ENCODE measurements around the gene GUCY2D.

GUCY2D gene

DNA sequence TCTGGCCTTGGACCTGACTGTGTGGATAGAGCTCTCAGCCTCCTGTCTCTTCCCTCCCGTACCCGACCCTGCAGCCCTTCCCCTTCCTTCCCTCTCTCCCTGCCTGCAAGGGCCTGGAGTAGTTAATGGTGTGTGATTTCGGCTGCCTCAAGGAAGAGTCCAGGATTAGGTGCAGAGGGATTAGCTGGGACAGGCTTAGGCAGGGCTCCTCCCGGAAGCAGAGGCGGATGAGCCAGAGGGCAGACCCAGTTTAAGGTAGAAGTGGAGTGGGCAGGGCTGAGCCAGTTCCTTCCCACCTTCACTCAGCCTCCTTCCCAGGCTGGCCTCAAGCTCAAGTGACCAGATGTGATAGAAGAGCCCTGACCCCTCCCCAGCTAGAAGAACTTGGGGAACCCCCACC lies 16.8 kb downstream of the GUCY2D start:
- no peak for DNase-seq

DNA sequence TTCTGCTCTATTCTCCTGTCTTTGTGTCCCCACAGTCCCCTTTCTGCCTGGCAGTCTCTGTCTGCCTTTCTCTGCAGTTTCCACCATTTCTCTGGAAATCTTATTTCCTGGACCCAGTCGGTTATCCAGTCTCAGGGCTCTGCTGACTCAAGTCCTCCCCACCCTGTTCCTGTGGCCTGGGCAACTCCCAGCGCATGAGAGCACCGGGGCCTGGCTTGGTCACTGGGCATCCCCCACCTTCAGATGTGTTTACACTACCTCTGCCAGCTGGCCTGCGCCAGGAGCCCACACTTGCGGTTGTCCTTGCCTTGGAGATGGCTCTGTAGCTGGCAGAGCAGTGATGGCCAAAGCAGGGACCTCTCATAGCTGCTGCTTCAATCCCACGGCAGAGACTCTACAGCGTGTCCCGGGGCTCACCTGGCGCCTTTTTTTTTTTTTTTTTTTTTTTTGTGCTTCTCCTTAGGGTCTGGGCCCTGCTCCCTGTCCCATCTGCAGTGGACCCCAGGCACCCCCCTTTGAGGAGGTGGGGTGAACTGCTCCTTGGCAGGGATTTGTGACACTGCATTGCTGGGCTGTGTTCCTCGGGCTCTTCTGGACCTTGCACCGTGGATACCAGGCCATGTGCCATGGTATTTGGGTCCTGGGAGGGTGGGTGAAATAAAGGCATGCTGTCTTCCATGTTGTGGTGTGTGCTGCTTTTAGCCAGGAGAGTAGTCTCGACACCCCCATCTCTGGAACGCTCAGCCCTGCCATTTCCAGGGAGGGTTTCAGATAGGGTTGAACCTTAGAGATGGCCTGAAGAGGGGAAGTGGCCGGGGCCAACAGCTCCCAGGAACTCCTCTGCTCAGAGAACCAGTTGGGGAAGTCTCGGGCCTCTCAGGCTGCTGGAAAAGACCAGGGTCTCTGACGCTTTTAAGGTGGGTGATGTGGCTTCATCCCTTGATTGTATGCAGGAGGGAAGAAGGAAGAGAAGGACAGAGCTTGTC lies 17.5 kb downstream of the GUCY2D start:
- peak; percentile 90 for DNase-seq

DNA sequence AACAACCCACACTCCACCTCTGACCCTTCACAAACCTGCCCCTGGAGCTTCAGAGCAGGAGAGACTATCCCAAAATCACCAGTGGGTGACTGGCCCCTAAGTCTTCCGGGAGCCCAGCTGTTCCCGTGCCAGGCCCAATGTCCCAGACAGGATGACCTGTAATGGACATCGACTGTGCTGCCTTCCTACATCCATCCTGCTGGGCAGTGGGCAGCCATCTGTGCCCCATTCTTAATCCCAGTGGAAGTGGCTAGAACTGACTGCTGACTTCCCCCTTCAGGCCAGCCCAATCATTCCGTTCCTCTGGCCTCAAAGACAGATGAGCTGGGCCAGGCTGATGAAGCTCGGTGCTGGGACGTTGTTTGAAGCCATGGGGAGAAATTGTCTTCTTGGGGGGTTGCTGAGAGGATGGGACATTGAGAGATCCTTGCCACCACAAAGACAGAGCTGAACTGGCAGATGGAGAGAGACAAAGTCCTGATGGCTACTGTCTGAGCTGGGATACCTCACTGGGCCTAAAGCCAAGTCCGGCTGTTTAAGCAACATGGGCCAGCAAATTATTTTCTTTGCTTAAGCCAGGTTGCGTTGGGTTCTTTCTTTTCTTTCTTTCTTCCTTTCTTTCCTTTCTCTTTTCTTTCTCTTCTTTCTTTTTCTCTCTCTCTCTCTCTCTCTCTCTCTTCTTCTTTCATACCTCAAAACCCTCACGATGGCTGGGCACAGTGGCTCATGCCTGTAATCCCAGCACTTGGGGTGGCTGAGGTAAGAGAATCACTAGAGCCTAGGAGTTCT lies 18.6 kb downstream of the GUCY2D start:
- DNase-seq, result no peak

DNA sequence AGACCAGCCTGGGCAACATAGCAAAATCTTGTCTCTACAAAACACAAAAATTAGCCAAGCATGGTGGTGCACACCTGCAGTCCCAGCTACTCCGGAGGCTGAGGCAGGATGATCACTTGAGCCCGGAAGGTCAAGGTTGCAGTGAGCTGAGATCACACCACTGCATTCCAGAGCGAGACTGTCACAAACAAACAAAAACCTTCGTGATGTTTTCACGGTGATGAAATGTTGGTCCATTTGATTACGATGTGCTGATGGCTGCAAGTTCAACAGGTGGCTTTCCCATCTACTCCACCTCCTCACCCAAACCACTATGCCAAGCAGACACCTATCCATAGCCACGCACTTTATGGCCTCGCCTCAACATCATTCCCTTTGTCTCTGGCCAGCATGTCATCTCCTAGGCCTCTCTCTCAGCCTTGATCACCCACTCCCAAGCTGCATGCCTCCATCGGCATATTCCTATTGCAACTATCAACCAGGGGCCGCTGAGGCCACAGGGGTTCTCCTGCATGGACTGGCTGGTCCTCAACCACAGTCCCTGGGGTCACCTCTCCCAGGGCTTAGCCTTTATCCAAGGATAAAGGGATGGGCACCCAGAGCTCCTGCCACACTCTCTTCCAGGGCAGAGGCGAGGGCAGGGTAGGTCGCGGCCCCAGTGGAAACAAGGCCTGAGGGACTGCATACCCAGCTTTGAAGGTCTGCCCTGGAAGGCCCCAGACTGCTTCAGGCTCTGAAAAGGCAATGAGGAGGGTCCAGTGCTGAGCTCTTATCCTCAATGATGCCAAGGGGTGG lies 19.3 kb downstream of the GUCY2D start:
- DNase-seq, result no peak

DNA sequence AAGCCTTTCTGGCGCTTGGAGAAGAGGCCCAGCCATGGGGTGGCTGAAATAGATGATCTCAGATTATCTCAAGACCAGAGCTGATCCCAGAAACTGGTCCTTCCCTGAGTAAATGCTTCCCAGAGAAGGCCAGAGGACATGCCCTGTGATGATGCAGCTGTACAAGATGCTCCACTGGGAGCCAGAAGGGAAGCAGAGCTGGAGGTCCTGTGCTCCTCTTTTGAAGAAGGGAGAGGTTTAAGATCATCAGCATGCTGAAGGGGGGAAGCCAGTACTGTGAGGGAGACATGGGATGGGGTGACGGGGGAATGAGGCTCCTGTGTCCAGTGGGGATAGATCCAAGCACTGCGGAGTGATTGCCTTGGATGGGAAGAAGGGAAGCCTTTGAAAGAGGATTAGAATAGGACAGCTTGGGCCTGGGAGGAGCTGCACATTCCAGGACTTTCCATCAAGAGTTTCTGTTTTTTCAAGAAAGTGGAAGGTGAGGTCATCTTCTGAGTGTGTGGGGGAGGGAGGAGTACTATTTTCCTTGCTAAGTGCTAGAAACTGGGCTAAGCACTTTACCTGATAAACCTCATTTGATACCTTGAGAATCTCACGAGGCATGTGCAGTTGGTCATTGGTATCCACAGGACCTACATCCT lies 20.1 kb downstream of the GUCY2D start:
- DNase-seq, result peak; percentile 52

DNA sequence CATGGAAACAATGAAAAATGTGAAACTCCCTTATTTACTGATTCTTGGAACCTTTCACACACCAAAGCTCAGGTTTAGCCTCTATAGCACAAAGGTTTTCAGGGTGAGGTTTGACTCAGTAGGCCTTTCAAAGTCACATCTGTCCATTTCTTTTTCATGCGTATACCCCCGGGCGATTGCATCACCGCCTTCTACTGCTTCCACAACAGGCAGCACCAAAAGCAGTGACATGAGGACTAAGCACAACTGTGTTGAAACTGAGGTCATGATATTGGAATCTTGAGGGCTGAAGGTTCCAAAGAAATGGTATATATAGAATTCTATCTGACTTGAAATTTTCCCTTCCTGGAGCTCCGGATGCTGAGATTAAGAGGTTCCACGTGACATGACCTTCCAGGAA lies 21.7 kb downstream of the GUCY2D start:
- DNase-seq, result peak; percentile 62

DNA sequence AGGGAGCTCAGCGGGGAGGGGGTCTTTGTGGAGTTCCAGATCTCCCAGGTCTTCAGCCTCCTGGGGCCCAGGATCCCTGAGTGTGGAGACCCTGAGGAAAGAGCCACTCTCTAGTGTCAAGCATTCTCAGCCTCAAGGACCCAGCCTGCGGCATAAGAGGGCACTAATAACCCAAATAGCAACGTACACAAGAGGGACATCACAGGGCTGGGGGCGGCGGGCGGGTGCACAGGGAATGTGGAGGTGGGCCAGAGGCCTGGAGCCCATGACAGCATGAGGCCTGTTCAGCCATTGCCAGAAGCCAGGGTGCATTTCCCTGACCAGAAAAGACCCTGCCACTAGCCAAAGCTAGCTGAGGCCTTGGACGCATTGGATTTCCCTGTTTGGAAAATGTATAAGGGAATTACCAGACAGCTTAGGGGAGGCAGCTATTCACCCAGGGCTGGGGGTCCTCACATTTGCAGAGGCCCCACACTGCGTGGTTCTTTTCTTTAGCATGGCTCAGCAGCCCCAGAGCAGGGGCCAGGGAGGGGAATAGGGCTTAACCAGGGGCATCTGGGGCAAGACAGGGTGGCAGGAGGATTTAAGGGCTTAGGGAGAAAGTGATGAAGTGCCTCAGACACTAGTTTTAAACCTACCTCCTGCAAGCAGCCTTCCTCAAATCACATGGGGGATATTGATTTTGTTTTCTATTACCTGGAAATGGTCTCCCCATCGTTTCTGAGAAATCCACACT lies 22.9 kb downstream of the GUCY2D start:
- DNase-seq, result no peak

DNA sequence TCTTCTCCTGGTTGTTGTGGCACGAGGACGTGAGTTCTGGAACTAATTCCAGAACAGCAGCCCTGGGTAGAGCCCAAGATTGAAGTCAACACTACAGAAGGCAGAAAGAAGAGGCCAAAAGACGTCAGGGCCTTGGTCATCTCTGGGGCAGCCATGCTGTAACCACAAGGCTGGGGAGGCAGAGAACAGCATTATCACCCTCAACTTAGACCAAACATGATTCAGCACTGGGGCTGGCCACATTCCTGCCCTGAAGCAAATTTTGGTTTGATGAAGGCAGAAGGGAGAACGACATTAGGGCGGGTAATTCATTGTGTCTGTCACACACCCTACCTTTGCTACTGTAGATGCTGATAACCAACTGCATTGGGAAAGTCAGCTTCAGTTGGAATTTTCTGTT lies 26.7 kb downstream of the GUCY2D start:
- no peak for DNase-seq

DNA sequence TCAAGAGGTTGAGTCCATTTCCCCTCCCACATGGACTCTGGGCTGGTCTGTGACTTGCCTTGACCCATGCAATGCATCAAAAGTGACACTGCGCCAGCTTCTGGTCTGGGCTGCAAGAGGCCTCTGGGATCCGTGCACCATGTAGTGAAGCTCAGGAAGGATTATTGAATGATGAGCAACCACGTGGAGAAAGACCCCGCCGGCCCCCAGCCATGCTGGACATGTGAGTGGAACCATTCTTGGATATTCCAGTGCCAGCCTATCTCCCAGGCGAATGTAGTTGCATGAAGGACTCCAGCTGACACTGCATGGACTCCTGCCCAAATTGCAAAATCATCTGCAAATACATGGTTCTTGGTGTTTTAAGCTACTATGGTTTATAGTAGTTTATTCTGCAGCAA lies 28.8 kb downstream of the GUCY2D start:
- no peak for DNase-seq

DNA sequence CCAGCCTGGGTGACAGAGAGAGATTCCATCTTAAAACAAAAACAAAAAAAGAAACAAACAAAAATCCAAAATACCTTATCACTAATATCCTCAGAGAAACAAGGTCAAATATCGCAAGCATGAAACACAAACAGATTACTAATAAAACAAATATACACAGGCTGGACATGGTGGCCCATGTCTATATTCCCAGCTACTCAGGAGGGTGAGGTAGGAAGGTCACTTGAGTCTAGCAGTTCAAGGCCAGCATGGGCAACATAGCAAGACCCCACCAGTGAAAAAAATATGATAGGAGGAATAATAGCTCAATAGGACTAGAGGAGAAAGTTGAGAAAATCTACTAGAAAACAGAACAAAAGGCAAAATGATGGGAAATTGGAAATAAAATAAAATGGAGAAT lies 29.5 kb downstream of the GUCY2D start:
- no peak for DNase-seq

DNA sequence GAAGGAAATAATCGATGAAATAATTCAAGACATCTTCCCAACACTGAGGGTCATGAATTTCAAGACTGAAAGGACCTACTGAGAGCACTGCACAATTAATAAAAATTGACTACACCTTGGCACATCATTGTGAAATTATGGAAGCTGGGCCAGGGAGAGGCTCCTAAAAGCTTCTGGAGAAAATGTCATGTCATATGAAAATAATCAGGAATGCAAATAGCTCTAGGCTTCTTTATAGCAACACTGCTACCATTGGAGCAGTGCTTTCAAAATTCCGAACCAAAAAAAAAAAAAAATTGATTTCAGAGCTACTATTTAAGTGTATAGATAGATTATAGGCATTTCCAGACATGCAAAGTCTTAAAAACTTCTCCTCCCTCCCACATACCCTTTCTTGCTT lies 30.0 kb downstream of the GUCY2D start:
- DNase-seq, result no peak

DNA sequence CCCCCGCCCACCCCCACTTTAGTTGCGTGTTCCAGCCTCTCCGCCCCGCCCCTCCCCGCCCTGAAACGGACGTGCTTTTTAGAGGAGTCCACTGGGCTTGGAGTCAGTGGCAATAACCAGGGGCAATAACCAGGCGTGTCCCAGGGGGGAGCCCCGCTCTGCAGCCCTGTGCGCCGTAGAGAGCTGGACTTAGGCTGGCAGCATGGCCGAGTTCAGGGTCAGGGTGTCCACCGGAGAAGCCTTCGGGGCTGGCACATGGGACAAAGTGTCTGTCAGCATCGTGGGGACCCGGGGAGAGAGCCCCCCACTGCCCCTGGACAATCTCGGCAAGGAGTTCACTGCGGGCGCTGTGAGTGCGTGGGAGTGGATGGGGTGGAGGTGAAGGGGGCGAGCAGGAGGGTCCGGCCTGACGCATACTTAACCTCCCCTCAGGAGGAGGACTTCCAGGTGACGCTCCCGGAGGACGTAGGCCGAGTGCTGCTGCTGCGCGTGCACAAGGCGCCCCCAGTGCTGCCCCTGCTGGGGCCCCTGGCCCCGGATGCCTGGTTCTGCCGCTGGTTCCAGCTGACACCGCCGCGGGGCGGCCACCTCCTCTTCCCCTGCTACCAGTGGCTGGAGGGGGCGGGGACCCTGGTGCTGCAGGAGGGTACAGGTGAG lies 36.7 kb downstream of the GUCY2D start, which contains the start of gene ALOX15B:
Gene ALOX15B, plus strand, starts transcription at position 106 of the 657 bp plus-strand sequence. Its CDS starts 97 bp downstream, at position 203.
- DNase-seq, result peak; percentile 33

DNA sequence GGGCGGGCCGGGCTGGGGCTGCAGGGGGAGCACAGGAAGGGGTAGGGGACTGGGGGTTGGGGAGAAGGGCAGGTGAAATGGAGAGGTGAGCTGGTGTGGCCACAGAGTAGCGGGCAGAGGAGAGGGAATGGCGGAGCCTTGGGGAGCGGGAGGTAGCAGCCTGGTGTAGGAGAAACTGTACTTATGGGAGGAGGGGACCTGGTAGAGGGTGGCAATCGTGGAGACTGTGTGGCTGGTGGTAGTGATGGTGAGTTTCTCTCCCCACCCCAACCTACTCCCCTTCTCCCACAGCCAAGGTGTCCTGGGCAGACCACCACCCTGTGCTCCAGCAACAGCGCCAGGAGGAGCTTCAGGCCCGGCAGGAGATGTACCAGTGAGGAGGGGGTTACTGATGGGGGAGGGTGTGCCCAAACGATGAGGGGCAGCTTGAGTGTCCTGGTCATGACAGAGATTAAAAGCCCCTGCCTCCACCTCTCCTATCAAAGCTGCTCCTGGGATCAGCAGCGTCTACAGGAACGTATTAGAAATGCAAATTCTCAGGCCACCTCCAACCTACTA lies 37.3 kb downstream of the GUCY2D start:
- DNase-seq, result no peak

DNA sequence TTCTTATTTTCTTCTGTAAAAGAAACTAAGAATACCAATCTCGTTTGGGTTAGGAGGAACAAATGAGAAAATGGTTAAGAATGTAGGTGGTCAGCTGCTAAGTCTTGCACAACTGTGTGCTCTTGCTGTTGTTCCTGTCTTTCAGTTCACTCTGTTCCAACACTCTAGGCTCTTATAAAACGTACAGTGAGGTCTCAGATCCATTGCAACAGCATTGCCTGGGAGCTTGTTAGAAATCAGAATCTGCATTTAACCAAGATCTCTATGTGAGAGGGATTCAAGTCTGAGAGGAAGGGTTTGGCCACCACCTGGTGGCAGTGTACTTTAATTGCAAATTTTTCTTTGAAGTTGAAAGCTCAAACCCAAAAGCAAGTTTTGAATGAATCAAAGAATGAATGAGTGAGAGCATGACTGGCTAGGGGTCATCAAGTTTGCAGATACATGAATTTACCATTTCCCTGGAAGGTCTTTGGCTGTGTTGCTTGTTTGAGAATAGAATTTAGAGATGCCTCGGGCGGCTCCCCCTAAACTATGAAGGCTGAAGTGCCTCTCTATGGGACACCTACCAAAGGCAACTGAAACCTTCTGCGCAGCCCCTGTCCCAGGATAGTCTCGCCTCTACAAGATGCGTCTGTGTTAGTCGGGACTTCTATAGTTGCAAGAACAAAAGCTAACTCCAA lies 39.0 kb downstream of the GUCY2D start:
- DNase-seq, result peak; percentile 85

DNA sequence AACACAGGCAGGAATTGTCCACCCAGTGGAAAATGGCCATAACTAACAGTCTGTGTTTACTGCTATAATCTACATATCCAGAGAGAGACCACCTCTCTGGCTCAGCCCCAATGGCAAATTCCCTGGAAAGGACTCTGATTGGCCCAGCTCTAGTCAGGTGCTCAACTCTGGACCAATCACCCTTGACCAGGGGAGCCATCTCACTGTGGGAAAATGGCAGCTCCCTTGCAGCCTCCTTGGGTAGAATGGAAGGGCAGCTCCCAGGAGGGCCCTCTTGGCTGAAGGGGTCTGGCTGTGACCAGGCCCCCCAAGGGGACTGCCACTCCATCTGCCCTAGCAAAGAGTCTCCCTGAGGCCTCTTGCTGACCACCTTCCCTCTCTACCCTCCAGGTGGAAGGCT lies 39.6 kb downstream of the GUCY2D start:
- peak; percentile 21 for DNase-seq

DNA sequence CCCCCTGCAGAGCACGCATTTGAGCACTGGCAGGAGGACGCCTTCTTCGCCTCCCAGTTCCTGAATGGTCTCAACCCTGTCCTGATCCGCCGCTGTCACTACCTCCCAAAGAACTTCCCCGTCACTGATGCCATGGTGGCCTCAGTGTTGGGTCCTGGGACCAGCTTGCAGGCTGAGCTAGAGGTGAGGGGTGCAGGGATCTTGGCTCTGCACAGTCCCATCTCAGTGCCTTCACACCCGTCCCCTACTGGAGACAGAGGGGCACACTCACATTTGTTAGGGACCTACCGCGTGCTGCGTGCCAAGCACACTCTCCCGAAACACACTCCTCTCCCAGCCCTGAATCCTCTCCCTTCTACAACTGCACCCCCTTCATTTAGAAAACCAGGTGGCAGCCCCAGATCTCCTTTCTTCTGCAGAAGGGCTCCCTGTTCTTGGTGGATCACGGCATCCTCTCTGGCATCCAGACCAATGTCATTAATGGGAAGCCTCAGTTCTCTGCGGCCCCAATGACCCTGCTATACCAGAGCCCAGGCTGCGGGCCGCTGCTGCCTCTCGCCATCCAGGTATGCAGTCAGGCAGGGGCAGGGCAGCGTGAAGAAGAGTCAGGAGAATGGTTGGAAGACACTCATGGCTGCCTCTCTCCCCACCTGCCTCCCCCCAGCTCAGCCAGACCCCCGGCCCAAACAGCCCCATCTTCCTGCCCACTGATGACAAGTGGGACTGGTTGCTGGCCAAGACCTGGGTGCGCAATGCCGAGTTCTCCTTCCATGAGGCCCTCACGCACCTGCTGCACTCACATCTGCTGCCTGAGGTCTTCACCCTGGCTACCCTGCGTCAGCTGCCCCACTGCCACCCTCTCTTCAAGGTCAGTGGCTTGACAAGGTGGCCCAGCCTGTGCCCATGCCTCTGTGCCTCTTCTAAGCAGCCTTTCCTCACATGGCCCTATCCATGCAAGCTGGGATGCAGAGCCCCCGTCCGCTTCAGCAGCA lies 42.7 kb downstream of the GUCY2D start:
- DNase-seq, result no peak

DNA sequence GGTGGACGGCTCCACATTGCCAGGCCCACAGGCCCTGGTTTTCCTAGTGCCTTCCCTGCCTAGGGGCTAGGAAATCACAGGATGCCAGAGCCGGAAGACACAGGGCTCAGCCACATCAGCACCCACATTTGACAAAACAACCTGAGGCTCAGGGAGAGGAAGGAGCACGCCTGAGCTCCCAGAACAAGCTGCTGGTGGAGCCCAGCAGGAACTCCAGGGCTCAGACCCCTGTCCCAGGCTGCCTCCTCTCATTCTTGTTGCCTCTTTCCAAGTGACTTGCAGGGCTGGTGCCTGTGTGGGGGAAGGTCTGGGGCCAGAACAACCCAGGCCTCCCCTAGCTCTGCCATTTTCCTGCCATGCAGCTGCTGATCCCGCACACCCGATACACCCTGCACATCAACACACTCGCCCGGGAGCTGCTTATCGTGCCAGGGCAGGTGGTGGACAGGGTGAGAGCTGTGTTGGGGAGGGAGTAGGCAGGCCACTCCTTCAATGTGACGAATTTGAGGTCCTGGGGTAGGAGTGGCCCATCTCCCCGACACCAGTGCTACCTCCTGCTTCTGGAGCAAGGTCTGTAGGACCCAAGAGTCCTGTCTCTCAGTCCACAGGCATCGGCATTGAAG lies 44.0 kb downstream of the GUCY2D start:
- no peak for DNase-seq
